GM18505 (cell line): ENCODE measurements around the gene MAP3K7.

ENCODE experiments used
- ATAC-seq: cut with Tn5 transposase; IDR thresholded peaks from one replicate; pipeline ENCODE4 v1.9.1; 2021; ENCODE audit not compliant: unreplicated experiment
- POLR2A ChIP-seq: IDR thresholded peaks from 4 replicates; pipeline ENCODE4 v1.6.1; 2011; ENCODE audit warnings: borderline replicate concordance; ENCODE audit not compliant: insufficient read depth, insufficient read length; ENCODE audit errors: extremely low read depth

The MAP3K7 gene

GRCh38 chr6:90477366-90477765 lies 109.5 kb downstream of the MAP3K7 start:
- ATAC-seq: no peak
- TF ChIP-seq POLR2A: no peak

- TF ChIP-seq POLR2A: no peak
- ATAC-seq: no peak
Observed at GRCh38 chr6:90472716-90473115, 114.2 kb downstream of the MAP3K7 start.

GRCh38 chr6:90471263-90471662 lies 115.6 kb downstream of the MAP3K7 start:
- no peak for TF ChIP-seq POLR2A
- ATAC-seq: no peak

- no peak for TF ChIP-seq POLR2A
- no peak for ATAC-seq
Observed at GRCh38 chr6:90469906-90470305, 117.0 kb downstream of the MAP3K7 start.

- no peak for ATAC-seq
- TF ChIP-seq POLR2A: no peak
Observed at GRCh38 chr6:90468859-90469258, 118.0 kb downstream of the MAP3K7 start.

GRCh38 chr6:90468080-90468479 lies 118.8 kb downstream of the MAP3K7 start:
- no peak for TF ChIP-seq POLR2A
- no peak for ATAC-seq

- TF ChIP-seq POLR2A: no peak
Observed at GRCh38 chr6:90467546-90467945, 119.3 kb downstream of the MAP3K7 start.

GRCh38 chr6:90466154-90466940 lies 120.5 kb downstream of the MAP3K7 start:
- ATAC-seq: no peak

More at GRCh38 chr6:90467546-90467945, 119.3 kb downstream of the MAP3K7 start:
- ATAC-seq: no peak

GRCh38 chr6:90465686-90466085 lies 121.2 kb downstream of the MAP3K7 start:
- no peak for ATAC-seq
- TF ChIP-seq POLR2A: no peak

More at GRCh38 chr6:90466154-90466940, 120.5 kb downstream of the MAP3K7 start:
- TF ChIP-seq POLR2A: no peak

- no peak for TF ChIP-seq POLR2A
- no peak for ATAC-seq
Observed at GRCh38 chr6:90464507-90464906, 122.4 kb downstream of the MAP3K7 start.

- no peak for TF ChIP-seq POLR2A
- ATAC-seq: no peak
Observed at GRCh38 chr6:90463874-90464273, 123.0 kb downstream of the MAP3K7 start.
